Fibroblast of lung (primary cell): ENCODE data around the gene PSMB5. TPM values are rescaled to one million over a fixed set of nuclear protein-coding genes. Genes with fewer than 3 reads are reported as not detected.

Experiments used
- DNase-seq, 2 donors: peaks; one replicate each; pipeline versions ENCODE4 v3.0.0 to v3.0.0-alpha.2; 2010; ENCODE audit warnings: low read depth in 2 of 2
- H2AFZ ChIP-seq: 2 replicates; pipeline ENCODE4 v1.5.1; 2012; ENCODE audit warnings: low read length, control low read depth, inconsistent platforms
- H3K27ac ChIP-seq: 2 replicates; pipeline ENCODE4 v1.5.1; 2011; ENCODE audit warnings: low read length, control low read depth; ENCODE audit not compliant: insufficient read depth
- H3K27me3 ChIP-seq: 2 replicates; pipeline ENCODE4 v1.5.1; 2011; ENCODE audit warnings: mild to moderate bottlenecking, low read length; ENCODE audit not compliant: control insufficient read depth, insufficient read depth
- H3K36me3 ChIP-seq: 2 replicates; pipeline ENCODE4 v1.5.1; 2011; ENCODE audit warnings: low read length; ENCODE audit not compliant: control insufficient read depth, insufficient read depth
- H3K4me1 ChIP-seq: 2 replicates; pipeline ENCODE4 v1.5.1; 2011; ENCODE audit warnings: low read length; ENCODE audit not compliant: control insufficient read depth, insufficient read depth; ENCODE audit errors: extremely low read depth
- H3K4me2 ChIP-seq: 2 replicates; pipeline ENCODE4 v1.5.1; 2011; ENCODE audit warnings: low read length, control low read depth; ENCODE audit not compliant: insufficient read depth; ENCODE audit errors: extremely low read depth
- H3K4me3 ChIP-seq, 4 experiments: fragments of 200-600 bp in 1 of 4; sonication (generic) in 1 of 4; replicated peaks in 1 of 4; 2 replicates each; pipeline ENCODE4 v1.5.1; 2011 to 2016; ENCODE audit warnings: low read length in 4 of 4, low read depth in 3 of 4, mild to moderate bottlenecking in 3 of 4, control low read depth in 2 of 4, inconsistent platforms in 1 of 4, mixed read lengths in 1 of 4; ENCODE audit not compliant: insufficient read depth in 1 of 4; ENCODE audit errors: control extremely low read depth in 1 of 4
- H3K79me2 ChIP-seq: 2 replicates; pipeline ENCODE4 v1.5.1; 2012; ENCODE audit warnings: mild to moderate bottlenecking, low read length, inconsistent platforms; ENCODE audit not compliant: control insufficient read depth, insufficient read depth
- H3K9ac ChIP-seq: 2 replicates; pipeline ENCODE4 v1.5.1; 2011; ENCODE audit warnings: mild to moderate bottlenecking, low read length, control low read depth; ENCODE audit not compliant: insufficient read depth
- H3K9me3 ChIP-seq: 2 replicates; pipeline ENCODE4 v1.5.1; 2012; ENCODE audit warnings: low read depth, low read length; ENCODE audit not compliant: control insufficient read depth, insufficient read depth
- H4K20me1 ChIP-seq: 2 replicates; pipeline ENCODE4 v1.5.1; 2011; ENCODE audit warnings: low read length; ENCODE audit not compliant: control insufficient read depth, insufficient read depth; ENCODE audit errors: extremely low read depth
- CTCF ChIP-seq, 2 donors: IDR thresholded peaks in 1 of 2; conservative IDR thresholded peaks in 1 of 2; 1 replicate in 1 of 2; 2 replicates in 1 of 2; pipeline ENCODE4 v1.5.1; 2011 to 2012; ENCODE audit warnings: low read length in 2 of 2, control low read depth in 1 of 2, inconsistent platforms in 1 of 2, low read depth in 1 of 2, mild to moderate bottlenecking in 1 of 2
- EZH2 ChIP-seq: IDR thresholded peaks from 2 replicates; pipeline ENCODE4 v1.5.1; 2012; ENCODE audit warnings: low read length, control low read depth, mild to moderate bottlenecking; ENCODE audit errors: missing control alignments
- polyA plus RNA-seq, 2 donors: library from polyadenylated mRNA; depleted of rRNA in 1 of 2; stranded (reverse) in 1 of 2; unstranded in 1 of 2; fragments of >200 nt; gene quantifications; 2 replicates each; pipeline ENCODE4 v1.2.1, GENCODE V29; 2011 to 2012; ENCODE audit warnings: missing spikeins in 1 of 2
- total RNA-seq: library from RNA; depleted of rRNA; stranded (reverse); fragments of >200 nt; gene quantifications from 2 replicates; pipeline ENCODE4 v1.2.1, GENCODE V29; 2014

Gene PSMB5
- total and polyA plus RNA-seq, 2 donors (not counting 1 experiment from before 2014, with no cell fraction given) = 166 to 237 TPM

- H3K79me2 ChIP-seq = no peaks in the 10 kb centered on the region
- H3K27ac ChIP-seq = no peak overlapping the region
- no peaks in the 10 kb centered on the region for H3K9me3 ChIP-seq
- H3K9ac ChIP-seq = no peak overlapping the region
- no peak overlapping the region for H2AFZ ChIP-seq
- no peak for DNase-seq
- H3K4me1 ChIP-seq = no peaks in the 10 kb centered on the region
- no peak overlapping the region for H3K4me3 ChIP-seq
- no peak for TF ChIP-seq CTCF (conservative IDR thresholded peaks at IDR 0.05 in 1 of 2, IDR thresholded peaks at IDR 0.05 in 1 of 2; ENCODE audit: low read depth in 1 of 2, low read length in 2 of 2)
- no peak for TF ChIP-seq EZH2
- no peaks in the 10 kb centered on the region for H3K36me3 ChIP-seq
- H3K4me2 ChIP-seq = no peak overlapping the region
- no peaks in the 10 kb centered on the region for H4K20me1 ChIP-seq
- no peaks in the 10 kb centered on the region for H3K27me3 ChIP-seq
Measured at GRCh38 chr14:23040100-23040499, 5.4 kb upstream of the PSMB5 start.

- DNase-seq = no peak
- Histone ChIP-seq H3K9ac (no peak overlapping the region), H3K4me1 (peaks cover 3% of the 10 kb centered on the region), H4K20me1 (no peaks in the 10 kb centered on the region), H2AFZ (peak overlapping the region; percentile 97), H3K4me3 (peak overlapping the region; percentile 78 to 99 (median 96)), H3K4me2 (peak overlapping the region; percentile 91), H3K27ac (peak overlapping the region; percentile 97), H3K36me3 (peaks cover 10% of the 10 kb centered on the region), H3K79me2 (peaks cover 18% of the 10 kb centered on the region), H3K9me3 (no peaks in the 10 kb centered on the region), H3K27me3 (no peaks in the 10 kb centered on the region)
- TF ChIP-seq CTCF (conservative IDR thresholded peaks at IDR 0.05 in 1 of 2, IDR thresholded peaks at IDR 0.05 in 1 of 2; ENCODE audit: low read depth in 1 of 2, low read length in 2 of 2) (no peak), EZH2 (no peak)
Measured at GRCh38 chr14:23035303-23036144, 824 bp upstream of the PSMB5 start.

- Histone ChIP-seq H3K27ac (peak overlapping the region; percentile 97), H3K9ac (peak overlapping the region; percentile 98), H3K36me3 (peaks cover 10% of the 10 kb centered on the region), H3K4me3 (peak overlapping the region; percentile 78 to 99 (median 96)), H3K9me3 (no peaks in the 10 kb centered on the region), H2AFZ (peak overlapping the region; percentile 93), H3K4me1 (peaks cover 3% of the 10 kb centered on the region), H4K20me1 (no peaks in the 10 kb centered on the region), H3K79me2 (peaks cover 19% of the 10 kb centered on the region), H3K4me2 (peak overlapping the region; percentile 81), H3K27me3 (no peaks in the 10 kb centered on the region)
- TF ChIP-seq EZH2 (no peak), CTCF (conservative IDR thresholded peaks at IDR 0.05 in 1 of 2, IDR thresholded peaks at IDR 0.05 in 1 of 2; ENCODE audit: low read depth in 1 of 2, low read length in 2 of 2) (no peak)
- DNase-seq = no peak
Measured at GRCh38 chr14:23033801-23034497, 751 bp downstream of the PSMB5 start.
